Measurements from ENCODE around the gene PIEZO2. TPM values are rescaled to one million over a fixed set of nuclear protein-coding genes. Genes with fewer than 3 reads are reported as not detected.

The PIEZO2 gene
- polyA plus RNA-seq, 1 experiment = 2.8 TPM

GRCh38 chr18:10928772-10929373 is 220.5 kb downstream of the PIEZO2 start:
- ChIA-PET POLR2A (interaction anchor here (1.1 kb wide), 1 partner anchor 8 kb away, joined by 3 read pairs; no protein-coding TSS in a partner anchor), CTCF (no interaction called here)
- no peaks in the 10 kb centered on the region for H3K27me3 ChIP-seq (ENCODE audit: control insufficient read depth, insufficient read depth, low read length)
- peak; percentile 86 for DNase-seq (ENCODE audit: low read depth, low spot score)
- no peak overlapping the region for H3K4me3 ChIP-seq (ENCODE audit: low read depth, low read length)
- H3K9me3 ChIP-seq (ENCODE audit: control insufficient read depth, insufficient read depth, low read length) = no peaks in the 10 kb centered on the region
- TF ChIP-seq, protein P1, sequence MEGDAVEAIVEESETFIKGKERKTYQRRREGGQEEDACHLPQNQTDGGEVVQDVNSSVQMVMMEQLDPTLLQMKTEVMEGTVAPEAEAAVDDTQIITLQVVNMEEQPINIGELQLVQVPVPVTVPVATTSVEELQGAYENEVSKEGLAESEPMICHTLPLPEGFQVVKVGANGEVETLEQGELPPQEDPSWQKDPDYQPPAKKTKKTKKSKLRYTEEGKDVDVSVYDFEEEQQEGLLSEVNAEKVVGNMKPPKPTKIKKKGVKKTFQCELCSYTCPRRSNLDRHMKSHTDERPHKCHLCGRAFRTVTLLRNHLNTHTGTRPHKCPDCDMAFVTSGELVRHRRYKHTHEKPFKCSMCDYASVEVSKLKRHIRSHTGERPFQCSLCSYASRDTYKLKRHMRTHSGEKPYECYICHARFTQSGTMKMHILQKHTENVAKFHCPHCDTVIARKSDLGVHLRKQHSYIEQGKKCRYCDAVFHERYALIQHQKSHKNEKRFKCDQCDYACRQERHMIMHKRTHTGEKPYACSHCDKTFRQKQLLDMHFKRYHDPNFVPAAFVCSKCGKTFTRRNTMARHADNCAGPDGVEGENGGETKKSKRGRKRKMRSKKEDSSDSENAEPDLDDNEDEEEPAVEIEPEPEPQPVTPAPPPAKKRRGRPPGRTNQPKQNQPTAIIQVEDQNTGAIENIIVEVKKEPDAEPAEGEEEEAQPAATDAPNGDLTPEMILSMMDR (IDR thresholded peaks at IDR 0.05; ENCODE audit: low read depth, low read length) = no peak
- peak overlapping the region; percentile 55 for H3K27ac ChIP-seq (ENCODE audit: low read depth, low read length)

DNA sequence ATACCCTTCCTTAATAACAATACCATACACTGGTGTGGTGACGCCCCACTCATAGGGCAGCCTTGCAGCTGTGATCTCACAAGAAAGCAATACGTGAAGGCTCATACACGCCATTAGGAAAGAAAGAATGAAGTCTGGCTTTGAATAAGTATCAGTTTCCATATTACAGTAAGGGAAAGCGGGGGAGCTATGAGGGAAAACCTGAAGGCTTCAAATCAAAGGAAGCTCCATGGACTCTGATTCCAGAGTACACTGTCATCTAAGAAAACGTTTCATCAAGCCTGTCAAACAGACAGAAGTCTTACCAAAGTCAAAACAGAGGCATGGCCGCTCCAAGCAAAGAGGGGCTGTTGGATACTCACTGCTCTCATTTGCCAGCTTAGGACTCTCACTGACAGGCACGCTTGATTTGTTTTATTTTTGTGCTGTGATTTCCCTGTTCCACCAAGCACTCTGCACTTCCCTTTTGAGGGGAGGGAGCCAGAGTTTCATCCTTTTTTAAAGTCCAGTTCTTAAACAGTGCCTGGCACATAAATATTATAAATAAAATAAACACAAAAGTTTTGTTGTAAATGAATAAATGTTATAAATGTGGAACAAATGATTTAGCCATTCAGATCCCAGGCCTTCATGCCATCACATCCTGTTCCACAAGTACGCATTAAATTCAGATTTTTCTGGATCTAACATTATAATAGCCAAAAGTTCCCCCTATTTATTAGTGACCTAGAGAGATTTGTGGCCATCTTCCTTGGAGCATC is 221.2 kb downstream of the PIEZO2 start:
- peak overlapping the region; percentile 55 for H3K27ac ChIP-seq (ENCODE audit: low read depth, low read length)
- ChIA-PET CTCF (interaction anchor here (2.2 kb wide), 1 partner anchor 77 kb away, joined by 7 read pairs; no protein-coding TSS in a partner anchor), POLR2A (interaction anchor here (1.0 to 1.1 kb wide), 2 partner anchors 9 to 247 kb away, joined by 3 read pairs; no protein-coding TSS in a partner anchor)
- no peaks in the 10 kb centered on the region for H3K9me3 ChIP-seq (ENCODE audit: control insufficient read depth, insufficient read depth, low read length)
- TF ChIP-seq, protein P1 (IDR thresholded peaks at IDR 0.05; ENCODE audit: low read depth, low read length) = no peak
- H3K27me3 ChIP-seq (ENCODE audit: control insufficient read depth, insufficient read depth, low read length) = no peaks in the 10 kb centered on the region
- no peak for DNase-seq (ENCODE audit: low read depth, low spot score)
- H3K4me3 ChIP-seq (ENCODE audit: low read depth, low read length) = no peak overlapping the region

GRCh38 chr18:10927286-10927992 is 221.9 kb downstream of the PIEZO2 start:
- CTCF ChIA-PET = interaction anchor here (1.5 to 2.2 kb wide), 3 partner anchors 65 to 114 kb away, joined by 3 to 7 read pairs (median 7); no protein-coding TSS in a partner anchor
- Histone ChIP-seq H3K9me3 (ENCODE audit: control insufficient read depth, insufficient read depth, low read length) (no peaks in the 10 kb centered on the region), H3K27me3 (ENCODE audit: control insufficient read depth, insufficient read depth, low read length) (no peaks in the 10 kb centered on the region), H3K27ac (ENCODE audit: low read depth, low read length) (peak overlapping the region; percentile 93), H3K4me3 (ENCODE audit: low read depth, low read length) (no peak overlapping the region; the same call in 1 of the 2 replicates)
- POLR2A ChIA-PET = interaction anchor here (1.0 to 2.4 kb wide), 2 partner anchors 9 to 248 kb away, joined by 3 to 15 read pairs; no protein-coding TSS in a partner anchor
- TF ChIP-seq, protein P1 (IDR thresholded peaks at IDR 0.05; ENCODE audit: low read depth, low read length) = no peak
- DNase-seq (ENCODE audit: low read depth, low spot score) = peak; percentile 43

- H3K4me3 ChIP-seq (ENCODE audit: low read depth, low read length) = peak overlapping the region; percentile 22
Observed at GRCh38 chr18:10926621-10927161, 222.7 kb downstream of the PIEZO2 start.

More at GRCh38 chr18:10926621-10927161, 222.7 kb downstream of the PIEZO2 start:
- DNase-seq (ENCODE audit: low read depth, low spot score) = no peak
- Histone ChIP-seq H3K27me3 (ENCODE audit: control insufficient read depth, insufficient read depth, low read length) (no peaks in the 10 kb centered on the region), H3K27ac (ENCODE audit: low read depth, low read length) (peak overlapping the region; percentile 93), H3K9me3 (ENCODE audit: control insufficient read depth, insufficient read depth, low read length) (no peaks in the 10 kb centered on the region)
- POLR2A ChIA-PET = interaction anchor here (2.4 kb wide), 1 partner anchor 10 kb away, joined by 15 read pairs; no protein-coding TSS in a partner anchor
- CTCF ChIA-PET = interaction anchor here (1.5 to 2.2 kb wide), 3 partner anchors 64 to 114 kb away, joined by 3 to 7 read pairs (median 7); no protein-coding TSS in a partner anchor
- TF ChIP-seq, protein P1 (IDR thresholded peaks at IDR 0.05; ENCODE audit: low read depth, low read length) = no peak; the same call in 1 of the 2 replicates
